Thoracic aorta (tissue), 2 donors: ENCODE results near the gene COL6A2. TPM values are rescaled to one million over a fixed set of nuclear protein-coding genes. Genes with fewer than 3 reads are reported as not detected.
"Not testable (repeated sequence)": the region's sequence is repeated elsewhere in the genome, so short reads cannot be mapped to it uniquely, and the experiment has no call there.

Experiments used
- ATAC-seq: fragments of 150-250 bp; one replicate; pipeline ENCODE4 v1.8.0; 2017; ENCODE audit warnings: low read depth; ENCODE audit not compliant: insufficient number of reproducible peaks, low FRiP score
- DNase-seq: peaks from one replicate; pipeline ENCODE4 v3.0.0-alpha.2; 2020; ENCODE audit warnings: low spot score
- H3K27ac ChIP-seq, 2 donors: fragments of 200-600 bp; sonication (generic); 1 replicate in 1 of 2; 2 replicates in 1 of 2; pipeline ENCODE4 v1.5.1; 2016; ENCODE audit warnings: mild to moderate bottlenecking in 2 of 2, moderate library complexity in 2 of 2
- H3K27me3 ChIP-seq: fragments of 200-600 bp; sonication (generic); replicated peaks from 2 replicates; pipeline ENCODE4 v1.6.0; 2016; ENCODE audit warnings: mild to moderate bottlenecking; ENCODE audit not compliant: insufficient read depth
- H3K36me3 ChIP-seq: fragments of 200-600 bp; sonication (generic); one replicate; pipeline ENCODE4 v1.5.1; 2016
- H3K4me1 ChIP-seq, 2 donors: fragments of 200-600 bp; sonication (generic); 1 replicate in 1 of 2; 2 replicates in 1 of 2; pipeline versions ENCODE4 v1.5.1 to v1.6.0; 2016; ENCODE audit warnings: low read depth in 2 of 2, mild to moderate bottlenecking in 1 of 2; ENCODE audit not compliant: control insufficient read depth in 1 of 2
- H3K4me3 ChIP-seq: fragments of 200-600 bp; sonication (generic); 2 replicates; pipeline ENCODE4 v1.5.1; 2016; ENCODE audit warnings: mild to moderate bottlenecking
- H3K9me3 ChIP-seq: fragments of 200-600 bp; sonication (generic); 2 replicates; pipeline ENCODE4 v1.5.1; 2016
- CTCF ChIP-seq: fragments of 200-600 bp; sonication (generic); IDR thresholded peaks from one replicate; pipeline ENCODE4 v1.5.1; 2019; ENCODE audit warnings: antibody characterized with exemption
- total RNA-seq, 2 donors: library from RNA; depleted of rRNA; stranded (reverse); fragments of >200 nt; gene quantifications; one replicate each; pipeline versions ENCODE4 v1.1.0 to v1.2.3, GENCODE V29; 2016

COL6A2 gene
- total RNA-seq, 2 donors from 2014 or later, result 1,835 to 1,885 TPM

- Histone ChIP-seq H3K27ac (no peak overlapping the region), H3K9me3 (no peaks in the 10 kb centered on the region), H3K27me3 (no peaks in the 10 kb centered on the region), H3K36me3 (no peaks in the 10 kb centered on the region), H3K4me1 (peaks cover 0 to 6% of the 10 kb centered on the region in 2 donors), H3K4me3 (no peak overlapping the region)
- no peak for TF ChIP-seq CTCF
- DNase-seq (no peak), ATAC-seq (no peak)
Measured at GRCh38 chr21:46145840-46146691, 48.2 kb downstream of the COL6A2 start.

- H3K27ac ChIP-seq, result no peak overlapping the region
Measured at GRCh38 chr21:46146856-46147255, 48.9 kb downstream of the COL6A2 start.

GRCh38 chr21:46147429-46147828 is 49.5 kb downstream of the COL6A2 start:
- H3K4me1 ChIP-seq, H3K4me3 ChIP-seq, H3K9me3 ChIP-seq, ATAC-seq, DNase-seq, H3K27ac ChIP-seq, H3K36me3 ChIP-seq, H3K27me3 ChIP-seq: not testable (repeated sequence)
- peak; percentile 11 for TF ChIP-seq CTCF

More at GRCh38 chr21:46146856-46147255, 48.9 kb downstream of the COL6A2 start:
- no peak for TF ChIP-seq CTCF
- peaks cover 0 to 6% of the 10 kb centered on the region in 2 donors for H3K4me1 ChIP-seq
- H3K36me3 ChIP-seq, result no peaks in the 10 kb centered on the region
- DNase-seq (no peak), ATAC-seq (no peak)
- no peaks in the 10 kb centered on the region for H3K27me3 ChIP-seq
- H3K4me3 ChIP-seq, result no peak overlapping the region
- H3K9me3 ChIP-seq, result no peaks in the 10 kb centered on the region

GRCh38 chr21:46148106-46148505 is 50.2 kb downstream of the COL6A2 start:
- Histone ChIP-seq H3K27ac (no peak overlapping the region), H3K4me3 (no peak overlapping the region), H3K4me1 (peaks cover 0 to 9% of the 10 kb centered on the region in 2 donors), H3K9me3 (no peaks in the 10 kb centered on the region), H3K27me3 (no peaks in the 10 kb centered on the region), H3K36me3 (no peaks in the 10 kb centered on the region)
- ATAC-seq (no peak), DNase-seq (no peak)
- no peak for TF ChIP-seq CTCF

- H3K27ac ChIP-seq, result no peak overlapping the region
- peaks cover 0 to 8% of the 10 kb centered on the region in 2 donors for H3K4me1 ChIP-seq
- H3K36me3 ChIP-seq, result no peaks in the 10 kb centered on the region
- no peaks in the 10 kb centered on the region for H3K9me3 ChIP-seq
- DNase-seq, result no peak
- no peak for ATAC-seq
- H3K4me3 ChIP-seq, result no peak overlapping the region
- H3K27me3 ChIP-seq, result no peaks in the 10 kb centered on the region
- TF ChIP-seq CTCF, result no peak
Measured at GRCh38 chr21:46149205-46149901, 51.4 kb downstream of the COL6A2 start.
